T1000 (cell line): Measurements from ENCODE around the gene NPR2.

Source experiments
- DNase-seq: peaks from one replicate; lab custom pipeline; 2025; ENCODE audit warnings: mixed read lengths; lab: John Stamatoyannopoulos, UW

Gene NPR2

GRCh38 chr9:35858458-35858857 lies 67.1 kb downstream of the NPR2 start:
- DNase-seq = no peak
